NCI-H526 treated with DMSO at 0.1 percent for 48 hours (cell line): ENCODE results near the gene RGS3.

Experiments used
- DNase-seq: peaks from one replicate; lab custom pipeline; 2025; lab: John Stamatoyannopoulos, UW

RGS3 gene

DNA sequence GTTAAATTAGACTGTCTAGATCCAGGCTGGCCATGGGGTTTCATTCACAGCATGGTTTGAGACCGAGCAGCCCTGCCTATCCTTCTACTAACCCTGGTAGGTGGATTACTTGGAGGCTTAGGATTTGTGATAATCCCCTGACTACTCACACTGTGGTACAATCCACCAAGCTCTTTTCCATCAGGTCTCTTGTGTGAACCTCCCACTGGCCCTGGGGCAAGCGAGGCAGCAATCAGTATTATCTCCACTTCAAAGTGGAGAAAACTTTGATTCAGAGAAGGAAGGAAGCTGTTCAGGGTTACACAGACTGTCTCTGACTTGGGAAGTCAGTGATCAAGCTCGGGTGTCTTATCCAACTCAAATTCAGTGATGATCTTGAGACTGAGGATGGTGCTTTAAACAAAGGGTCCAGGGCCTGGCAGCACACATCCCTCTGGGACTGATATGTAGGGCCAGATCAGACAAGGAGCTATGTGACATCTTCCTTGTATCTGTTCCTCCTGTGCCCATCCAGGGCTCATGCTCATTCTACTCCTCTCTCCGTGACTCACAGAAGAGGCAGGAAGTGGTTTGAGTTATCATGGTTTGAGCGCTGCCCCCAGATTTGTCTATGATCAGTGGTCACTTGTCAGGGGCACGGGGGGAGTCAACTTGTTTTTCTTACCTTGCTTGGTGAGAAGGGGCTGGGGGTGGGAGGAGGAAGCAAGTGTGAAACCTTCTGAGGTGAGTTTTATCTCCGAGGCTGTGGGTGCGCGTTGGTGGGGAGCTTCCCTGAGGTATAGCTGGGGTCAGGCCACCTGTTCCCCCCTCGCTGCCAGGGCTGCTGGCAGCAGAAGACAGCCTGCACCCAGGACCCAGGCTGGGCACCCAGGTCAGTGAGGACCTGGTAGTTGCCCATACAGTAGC, 48.6 kb downstream of the RGS3 start:
- DNase-seq = no peak

DNA sequence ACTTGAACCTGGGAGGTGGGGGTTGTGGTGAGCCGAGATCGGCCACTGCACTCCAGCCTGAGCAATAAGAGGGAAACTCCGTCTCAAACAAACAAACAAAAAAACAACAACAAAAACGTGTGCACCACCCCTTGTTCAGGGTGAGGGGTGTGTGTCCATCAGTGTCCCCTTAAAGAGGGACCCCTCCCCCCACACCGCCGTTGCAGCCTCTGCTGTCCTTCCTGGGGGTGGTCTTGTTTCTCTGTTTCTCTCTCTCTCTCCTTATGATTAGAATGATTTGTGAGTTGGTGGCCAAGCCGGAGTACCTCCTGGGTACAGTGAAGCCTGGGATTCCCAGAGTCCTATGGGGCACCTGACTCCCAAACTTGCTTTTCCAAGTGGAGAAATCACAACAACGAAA, 49.6 kb downstream of the RGS3 start:
- no peak for DNase-seq

DNA sequence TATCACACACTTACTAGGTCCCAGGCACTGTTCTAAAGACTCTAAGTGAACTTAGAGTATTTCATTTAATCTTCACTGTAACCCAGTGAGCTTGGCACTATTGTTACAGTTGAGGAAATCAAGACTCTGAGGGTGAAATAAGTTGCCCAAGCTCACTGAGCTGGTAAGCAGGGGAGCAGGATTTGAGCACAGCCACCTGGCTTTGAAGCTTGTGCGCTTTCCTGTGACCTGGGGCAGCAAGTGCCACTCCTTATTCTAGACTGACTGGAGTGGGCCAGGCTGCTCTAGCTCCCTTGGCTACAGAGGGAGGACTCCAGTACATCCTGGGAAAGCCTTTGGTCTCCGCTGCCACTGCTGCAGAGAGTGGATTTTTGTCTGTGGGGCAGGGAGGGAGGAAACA, 50.0 kb downstream of the RGS3 start:
- no peak for DNase-seq

DNA sequence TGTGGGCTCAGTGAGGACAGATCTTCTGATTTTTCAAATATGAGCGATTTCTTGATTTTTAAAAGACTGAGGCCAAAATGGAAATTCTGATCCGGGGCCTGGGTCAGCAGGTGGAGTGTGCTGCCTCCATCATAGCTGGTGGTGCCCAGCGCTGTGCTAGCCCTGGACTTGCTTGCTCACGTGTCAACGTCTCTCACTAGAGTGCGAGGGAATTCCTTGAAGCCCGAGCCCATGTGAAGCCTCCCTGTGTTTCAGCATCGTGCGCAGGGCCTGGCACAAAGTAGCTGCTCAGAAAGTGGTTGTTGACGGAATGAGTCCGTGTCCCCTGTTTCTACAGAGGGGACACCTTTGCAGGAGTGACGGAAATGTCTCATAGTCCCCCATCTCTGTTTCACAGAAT, 50.5 kb downstream of the RGS3 start:
- no peak for DNase-seq

DNA sequence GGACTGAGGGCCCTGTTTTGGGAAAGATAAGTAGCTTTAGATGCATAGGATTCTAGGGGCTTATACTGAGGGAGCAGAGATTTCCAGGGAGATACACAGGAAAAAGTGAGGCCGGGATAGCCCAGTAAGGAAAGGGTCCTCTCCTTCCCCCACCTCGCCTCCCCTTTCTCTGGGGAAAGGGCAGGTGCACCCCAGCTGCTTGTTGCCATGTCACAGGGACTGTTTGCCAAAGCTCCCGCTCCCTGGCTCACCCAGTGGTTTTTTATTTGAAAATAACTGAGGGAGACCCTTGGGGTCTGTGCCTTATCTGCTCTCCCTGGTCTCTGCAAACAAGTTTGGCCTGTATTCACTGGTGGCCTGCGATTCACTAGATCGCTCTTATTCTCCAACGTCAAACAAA, 51.2 kb downstream of the RGS3 start:
- no peak for DNase-seq

DNA sequence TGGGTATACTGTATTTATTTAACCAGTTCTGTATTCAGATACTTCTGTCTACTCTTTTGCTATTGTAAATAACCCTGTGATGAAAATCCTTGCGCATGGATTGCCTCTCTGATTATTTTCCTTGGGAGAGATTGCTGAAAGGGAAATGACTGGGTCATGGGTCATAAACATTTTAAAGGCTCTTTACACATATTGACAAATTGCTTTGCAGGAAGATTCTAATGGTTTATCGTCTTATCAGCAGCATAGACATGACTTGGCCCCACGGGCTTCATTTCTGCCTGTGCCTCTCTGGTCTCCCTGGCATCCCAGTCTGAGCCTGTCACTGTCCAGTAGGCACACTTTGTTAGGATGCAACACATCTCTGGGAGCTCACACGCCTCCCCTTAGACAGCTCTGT, 52.3 kb downstream of the RGS3 start:
- no peak for DNase-seq

DNA sequence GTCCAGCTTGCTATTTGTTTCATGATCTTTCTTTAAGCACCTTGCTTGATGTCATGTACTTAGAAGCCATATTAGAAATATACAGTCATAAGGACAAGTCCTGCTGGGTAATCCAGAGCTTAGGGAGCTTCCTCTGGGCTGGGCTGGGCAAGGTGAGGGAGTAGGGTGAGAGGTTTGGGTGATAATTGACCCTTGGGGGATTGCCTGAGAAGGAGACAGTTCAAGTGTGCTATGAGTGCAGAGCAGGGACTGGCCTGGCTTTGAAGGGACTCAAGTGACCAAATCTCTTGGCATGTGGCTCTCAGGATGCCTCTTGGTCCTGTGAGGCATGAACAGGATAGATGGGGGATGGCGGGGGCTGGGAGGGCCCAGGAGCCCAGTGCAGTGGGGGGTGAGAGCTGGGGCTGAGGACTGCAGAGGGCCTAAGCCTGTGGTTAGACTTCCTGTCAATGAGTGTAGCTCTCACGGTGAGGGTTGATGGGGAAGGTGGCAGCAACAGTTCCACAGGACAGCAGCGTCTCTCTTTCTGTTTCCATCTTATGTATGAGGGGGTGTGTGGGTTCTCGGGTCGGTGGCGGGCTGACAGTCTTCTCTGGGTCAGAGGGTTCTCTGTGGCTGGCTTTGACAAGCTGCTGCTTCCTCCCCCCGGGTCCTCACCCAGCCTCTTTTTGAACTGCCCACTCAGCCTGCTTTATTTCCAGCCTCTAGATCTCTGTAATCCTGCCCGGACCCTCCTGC, 53.5 kb downstream of the RGS3 start:
- DNase-seq = no peak

DNA sequence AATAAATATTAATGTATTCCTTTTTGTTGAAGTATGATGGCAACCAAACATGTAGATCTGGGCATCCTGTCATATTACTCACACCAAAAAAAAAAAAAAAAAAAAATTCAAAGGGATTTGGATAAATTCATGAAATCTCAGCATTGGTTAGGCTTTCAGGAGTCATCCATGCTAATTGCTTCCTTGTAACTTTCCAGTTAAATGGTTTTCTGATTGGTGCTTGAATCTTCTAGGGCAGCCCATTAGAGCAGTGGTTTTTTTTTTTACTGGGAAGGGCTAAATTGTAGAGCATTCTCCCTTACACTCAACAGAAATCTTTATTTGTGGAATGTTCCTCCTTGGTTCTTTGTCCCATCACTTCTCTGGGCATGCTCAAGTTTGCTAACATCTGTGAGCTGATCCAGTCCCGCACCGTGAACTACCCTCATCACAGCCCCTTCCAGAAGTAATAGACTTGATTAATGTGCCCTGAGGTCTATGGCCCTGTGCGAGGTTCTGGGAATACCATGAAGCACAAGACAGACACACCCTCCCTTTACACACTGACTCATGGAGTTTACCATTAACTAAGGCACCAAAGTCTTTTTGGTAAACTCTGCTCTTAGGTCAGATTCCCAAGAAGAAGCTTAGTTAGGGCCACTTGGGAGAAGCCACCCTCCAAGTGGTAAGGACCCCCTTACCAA, 56.0 kb downstream of the RGS3 start:
- DNase-seq = no peak

DNA sequence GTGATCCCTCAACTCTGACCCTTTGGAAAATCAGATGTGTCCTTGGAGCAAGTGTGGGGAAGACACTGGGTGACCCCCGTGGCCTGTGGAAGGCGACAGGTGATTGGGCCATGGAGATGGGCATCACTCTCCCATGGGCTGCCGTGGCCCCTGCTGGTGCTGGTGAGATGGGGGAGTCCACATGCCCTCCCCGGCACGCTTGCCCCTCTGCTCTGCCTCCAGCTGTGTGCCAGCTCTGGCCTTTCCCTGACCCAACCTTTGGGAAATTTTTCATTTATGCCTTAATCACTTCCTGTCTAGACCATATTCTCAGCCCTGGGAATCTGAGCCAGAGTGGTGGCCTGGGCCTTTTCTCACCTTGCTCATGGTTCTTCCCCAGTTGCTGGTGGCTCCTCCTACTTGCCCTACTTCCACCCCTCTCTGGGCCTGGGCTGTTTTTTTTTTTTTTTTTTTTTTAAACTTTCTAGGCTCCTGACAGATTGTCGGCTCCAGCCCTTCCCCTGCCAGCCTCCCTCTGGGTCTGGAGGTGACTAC, 56.6 kb downstream of the RGS3 start:
- no peak for DNase-seq

DNA sequence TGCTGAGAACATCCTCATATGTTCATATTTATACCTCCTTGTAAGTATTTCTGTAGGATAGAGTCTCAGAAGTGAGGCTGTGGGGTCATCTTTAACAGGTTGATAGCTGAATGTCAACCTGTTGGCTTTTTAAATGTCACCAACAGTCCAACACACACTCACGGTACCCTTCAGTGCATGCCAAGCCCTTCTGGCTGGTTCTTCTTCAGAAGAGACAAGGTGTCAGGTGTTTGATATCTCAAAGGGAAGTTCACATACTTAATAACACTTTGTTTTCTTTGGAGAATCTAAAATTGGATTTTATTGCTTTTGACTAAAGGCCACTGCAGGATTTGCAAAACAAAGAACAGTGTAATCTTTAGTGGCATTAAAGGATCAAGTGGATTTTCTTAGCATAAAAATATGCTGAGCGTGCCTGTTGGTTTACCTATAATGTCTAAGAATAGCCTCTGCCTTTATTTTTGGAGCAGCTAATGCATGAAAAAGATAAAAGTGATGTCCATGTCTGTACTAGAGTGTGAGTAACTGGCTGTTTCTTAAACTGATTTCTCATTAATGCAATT, 58.2 kb downstream of the RGS3 start:
- no peak for DNase-seq

DNA sequence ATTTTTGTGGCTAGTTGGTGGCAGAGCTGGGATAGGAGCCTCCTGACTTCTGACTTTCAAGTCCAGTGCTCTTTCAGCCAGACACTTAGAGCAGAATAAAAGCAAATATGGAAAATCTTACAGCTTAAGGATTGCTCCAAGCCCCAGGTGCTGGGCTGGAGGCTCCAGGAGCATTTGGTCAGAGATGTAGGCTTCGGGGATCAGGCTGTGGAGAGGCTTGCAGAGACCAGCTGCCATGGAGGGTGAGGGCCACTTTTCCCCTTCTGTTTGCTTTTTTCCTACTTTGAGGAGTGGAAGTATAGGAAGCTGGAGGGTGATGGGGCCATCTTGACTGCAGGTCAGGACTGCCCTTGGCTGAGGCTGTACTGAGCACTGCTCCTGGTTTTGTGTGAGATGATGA, 58.9 kb downstream of the RGS3 start:
- no peak for DNase-seq

DNA sequence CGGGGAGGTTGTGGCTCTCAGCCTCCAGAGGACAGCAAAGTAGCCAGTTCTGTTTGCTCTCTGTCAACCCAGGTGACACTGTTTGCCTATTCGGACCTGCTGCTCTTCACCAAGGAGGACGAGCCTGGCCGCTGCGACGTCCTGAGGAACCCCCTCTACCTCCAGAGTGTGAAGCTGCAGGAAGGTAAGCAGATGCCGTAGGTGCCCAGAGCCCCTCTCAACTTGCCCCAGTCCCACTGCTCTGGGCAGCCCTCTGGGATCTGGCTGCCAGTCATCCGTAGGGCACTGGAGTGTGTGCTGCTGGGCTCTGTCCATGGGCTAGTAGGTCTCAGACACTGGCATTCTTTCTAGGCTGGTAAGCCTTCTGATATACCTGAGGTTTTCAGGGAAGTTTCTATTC, 59.3 kb downstream of the RGS3 start:
- no peak for DNase-seq

DNA sequence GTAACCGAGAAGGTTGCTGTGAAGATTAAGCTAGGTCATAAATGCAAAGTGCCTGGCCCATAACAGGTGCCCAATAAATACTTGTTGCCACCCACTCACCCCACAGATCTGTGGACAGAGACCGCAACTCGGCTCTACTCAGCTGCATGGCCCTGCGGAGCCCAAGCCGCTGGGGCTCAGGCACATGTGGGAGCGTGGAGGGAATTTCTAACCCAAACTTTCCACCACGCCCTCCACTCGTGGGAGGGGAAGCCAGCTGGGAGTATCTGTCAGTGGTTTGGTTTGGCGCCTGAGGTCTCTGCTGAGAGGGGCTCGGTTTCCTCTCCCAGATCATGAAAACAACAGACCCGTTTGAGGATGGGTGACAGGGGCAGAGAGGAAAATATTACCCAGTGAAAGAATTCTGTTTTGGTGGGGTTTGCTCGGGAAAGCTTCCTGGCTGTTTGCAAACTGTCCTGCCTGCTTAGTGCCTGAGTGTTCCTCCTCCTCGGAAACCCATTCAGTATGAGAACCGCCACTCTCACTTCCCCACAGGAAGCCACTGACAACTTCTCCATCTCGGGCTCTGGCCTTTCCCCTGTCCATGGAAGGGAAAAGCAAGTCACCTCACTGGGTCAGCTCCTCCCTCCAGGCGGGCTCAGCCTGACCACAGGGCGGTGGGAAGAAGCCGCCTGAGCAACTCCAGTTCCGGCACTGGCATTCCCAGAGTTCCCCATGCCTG, 60.1 kb downstream of the RGS3 start:
- no peak for DNase-seq

DNA sequence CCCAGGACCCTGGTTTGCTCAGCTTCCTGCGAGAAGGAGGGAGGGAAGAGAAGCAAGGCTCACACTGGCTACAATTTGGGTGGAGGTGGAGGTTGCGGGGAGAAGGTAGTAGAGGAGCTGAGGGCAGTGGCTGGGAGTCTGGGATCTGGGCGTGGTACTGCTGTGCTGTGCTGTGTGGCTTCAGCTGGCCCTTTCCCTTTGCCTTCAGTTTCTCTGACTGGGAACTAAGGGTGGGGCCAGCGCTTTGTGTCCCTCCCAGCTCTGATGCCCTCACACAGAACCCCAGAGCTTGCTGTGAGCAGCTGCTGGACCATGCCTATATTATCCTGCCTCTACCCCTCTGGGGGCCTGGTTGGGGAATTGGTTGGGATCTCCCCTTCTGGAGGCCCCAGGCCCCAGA, 60.9 kb downstream of the RGS3 start:
- DNase-seq = no peak

DNA sequence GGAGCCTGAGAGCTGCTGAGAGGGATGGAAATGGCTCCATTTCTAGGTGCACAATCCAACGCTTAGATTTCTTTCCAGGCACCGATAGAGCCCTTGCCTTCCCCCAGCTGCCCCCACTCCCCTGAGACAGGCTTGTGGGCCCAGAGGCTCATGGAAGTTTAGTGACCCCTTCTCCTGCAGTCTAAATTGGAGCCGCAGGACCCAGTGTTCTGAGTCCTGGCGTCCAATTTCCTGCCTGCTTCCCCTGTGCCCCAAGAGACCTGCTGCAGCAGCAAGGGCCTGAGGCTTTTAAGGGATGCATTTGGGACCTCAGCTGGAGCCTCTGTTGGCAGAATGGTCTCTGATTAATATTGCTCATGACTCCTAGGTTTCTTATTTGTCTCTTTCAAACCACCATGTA, 61.7 kb downstream of the RGS3 start:
- DNase-seq = no peak

DNA sequence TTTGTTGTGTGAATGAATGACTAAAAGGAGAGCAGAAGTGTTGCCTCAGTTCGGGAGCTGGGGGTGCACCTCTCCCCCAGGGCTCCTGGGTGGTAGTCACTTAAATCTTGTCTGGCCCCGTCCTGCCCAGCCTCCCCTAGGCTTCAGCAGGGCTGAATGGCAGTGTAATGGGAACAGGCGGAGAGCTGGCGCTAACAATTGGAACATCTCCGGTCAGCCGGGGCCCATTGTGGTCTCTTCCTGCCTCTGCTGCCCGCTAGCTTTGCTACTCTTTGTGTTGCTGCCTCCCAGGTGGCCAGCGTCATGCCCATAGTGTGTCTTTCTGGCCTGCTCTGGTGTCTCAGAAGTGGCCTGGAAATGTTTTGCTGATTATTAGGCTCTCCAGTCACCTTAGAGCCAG, 62.3 kb downstream of the RGS3 start:
- no peak for DNase-seq

DNA sequence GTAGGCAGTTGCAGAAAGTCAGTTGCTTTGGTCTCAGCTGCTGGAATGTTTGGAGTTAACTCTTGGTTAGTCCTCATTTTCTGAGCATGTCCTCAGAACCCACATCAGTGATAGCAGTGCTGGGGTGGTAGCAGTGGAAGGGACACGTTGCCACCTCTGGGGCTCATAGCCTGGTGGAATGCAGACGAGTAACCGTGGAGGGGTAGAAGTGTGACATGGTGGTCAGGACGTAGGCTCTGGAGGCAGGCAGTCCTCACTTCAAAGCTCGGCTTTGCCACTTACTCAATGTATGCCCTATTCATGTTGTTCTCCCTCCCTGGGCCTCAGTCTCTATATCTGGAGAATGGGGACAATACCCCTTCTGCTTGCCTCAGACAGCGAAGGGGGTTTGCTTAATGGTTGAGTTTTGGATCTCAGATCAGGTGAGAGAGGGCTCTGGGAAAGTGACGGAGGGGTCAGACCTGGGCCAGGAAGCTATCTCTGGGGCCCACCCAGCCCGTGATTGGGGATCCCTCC, 62.8 kb downstream of the RGS3 start:
- no peak for DNase-seq

DNA sequence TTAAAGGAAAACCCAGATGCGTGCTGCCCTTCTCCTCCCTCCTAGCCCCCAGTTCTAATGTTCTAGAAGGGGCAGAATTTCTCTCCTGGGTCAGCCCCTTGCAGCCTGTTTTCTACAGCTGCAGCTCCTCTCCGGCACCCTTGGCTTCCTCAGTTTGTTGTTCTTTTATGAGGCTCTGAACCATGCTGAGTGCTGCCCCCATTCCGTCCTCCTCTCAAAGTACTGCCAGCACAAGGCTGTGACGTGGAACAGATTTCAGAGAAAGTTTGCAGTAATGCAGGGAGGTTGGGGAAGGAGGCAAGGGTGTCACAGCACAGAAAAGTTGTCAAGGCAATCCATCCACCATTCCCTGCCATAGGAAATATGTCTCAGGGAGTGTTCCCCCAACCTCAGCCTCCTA, 63.3 kb downstream of the RGS3 start:
- no peak for DNase-seq

DNA sequence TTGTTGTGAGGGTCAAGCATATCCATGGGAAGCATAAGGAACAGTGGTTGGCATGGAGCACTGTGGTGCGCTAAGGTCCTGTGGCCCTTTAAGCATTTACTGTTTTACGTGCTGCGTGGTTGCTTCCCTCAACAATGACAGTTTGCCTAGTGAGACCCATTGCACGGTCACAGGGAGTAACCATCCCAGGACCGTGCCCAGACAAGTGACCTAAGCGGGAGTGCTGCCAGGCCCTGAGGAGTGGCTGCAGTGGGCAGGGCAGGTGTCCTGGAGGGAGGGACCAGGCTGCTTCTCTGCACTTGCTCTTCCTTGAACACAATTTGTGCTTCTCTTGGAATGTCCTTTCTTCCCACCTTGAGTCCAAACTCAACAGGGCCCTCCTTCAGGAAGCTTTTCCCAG, 64.6 kb downstream of the RGS3 start:
- DNase-seq = no peak

DNA sequence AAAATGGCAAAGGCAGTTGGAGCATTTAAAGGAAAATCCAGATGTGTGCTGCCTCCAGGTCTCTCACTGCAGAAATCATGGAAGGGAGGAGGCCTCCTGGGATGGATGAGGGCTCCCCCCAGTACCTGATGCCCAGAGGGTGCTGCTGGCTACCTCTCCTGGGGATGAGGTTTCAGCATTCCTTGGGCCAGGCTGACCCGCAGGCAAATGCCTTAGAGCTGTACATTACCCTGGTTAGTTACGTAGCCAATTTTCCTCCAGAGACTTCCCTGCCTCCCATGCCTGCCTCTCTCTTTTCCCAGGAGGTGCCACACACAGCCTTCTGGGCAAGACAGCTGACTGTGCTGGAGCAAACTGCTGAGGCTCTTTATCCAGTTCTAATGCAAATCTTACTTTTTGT, 65.3 kb downstream of the RGS3 start:
- no peak for DNase-seq

DNA sequence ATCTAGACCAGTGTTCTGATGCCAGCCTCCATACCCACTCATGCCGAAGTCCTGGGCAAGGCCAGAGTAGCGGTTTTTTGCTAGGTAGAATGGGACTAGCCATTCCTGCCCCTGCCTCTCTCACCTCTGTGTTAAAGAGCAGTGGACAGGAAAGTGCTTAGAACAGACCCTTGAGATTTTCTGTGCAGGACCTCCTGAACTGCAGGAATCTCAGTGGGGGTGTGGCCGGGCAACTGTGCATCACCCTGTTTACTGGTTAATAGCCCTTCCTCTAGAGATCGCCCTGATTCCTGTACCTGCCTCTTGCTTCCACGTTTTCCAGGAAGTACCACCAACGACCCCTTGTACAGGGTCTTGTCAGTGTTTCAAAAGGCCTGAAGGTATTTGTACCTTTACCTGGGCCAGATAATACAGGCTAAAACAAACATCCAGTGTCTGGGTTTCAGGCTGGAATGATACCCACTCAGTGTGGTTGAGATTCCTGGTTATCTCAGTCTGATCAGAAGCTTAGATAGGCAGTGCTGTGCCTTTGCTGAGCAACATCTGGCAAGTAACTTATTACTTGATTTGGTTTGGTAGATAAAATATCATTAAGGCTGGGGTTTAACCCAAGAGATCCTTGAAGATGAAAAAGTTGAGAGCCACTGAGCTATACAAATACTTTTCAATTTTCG, 65.9 kb downstream of the RGS3 start:
- DNase-seq = no peak
